ENCODE data around the gene ASPG.
A peak's percentile ranks its signal among the peaks of the same experiment; 100 is the strongest.
"Not testable (repeated sequence)": the region's sequence is repeated elsewhere in the genome, so short reads cannot be mapped to it uniquely, and the experiment has no call there.

Gene ASPG

GRCh38 chr14:104150136-104151025 is 64.9 kb downstream of the ASPG start:
- Histone ChIP-seq H3K27me3 (replicated peaks) (no peaks in the 10 kb centered on the region), H3K36me3 (replicated peaks) (no peaks in the 10 kb centered on the region), H3K4me3 (ENCODE audit: low read depth, low read length) (no peak overlapping the region), H3K27ac (no peak overlapping the region)
- peak; percentile 43 for TF ChIP-seq CTCF (IDR thresholded peaks at IDR 0.05; ENCODE audit: low read depth, low read length, missing control alignments)
- peak; percentile 48 for DNase-seq
- in situ Hi-C loops (cut with HindIII; ENCODE audit: low pct_ligation_motif_present, low sequenced_read_pairs): no loop called here

- DNase-seq: no peak
- in situ Hi-C loops (cut with HindIII; ENCODE audit: low pct_ligation_motif_present, low sequenced_read_pairs): no loop called here
- TF ChIP-seq CTCF (IDR thresholded peaks at IDR 0.05; ENCODE audit: low read depth, low read length, missing control alignments): no peak
- H3K27me3 ChIP-seq (replicated peaks): no peaks in the 10 kb centered on the region
- no peaks in the 10 kb centered on the region for H3K36me3 ChIP-seq (replicated peaks)
- H3K4me3 ChIP-seq (ENCODE audit: low read depth, low read length): no peak overlapping the region
- H3K27ac ChIP-seq: no peak overlapping the region
Observed at GRCh38 chr14:104151026-104151381, 65.5 kb downstream of the ASPG start.

- in situ Hi-C loops (cut with HindIII; ENCODE audit: low pct_ligation_motif_present, low sequenced_read_pairs): no loop called here
- no peaks in the 10 kb centered on the region for H3K36me3 ChIP-seq (replicated peaks)
- H3K4me3 ChIP-seq (ENCODE audit: low read depth, low read length): no peak overlapping the region
- no peaks in the 10 kb centered on the region for H3K27me3 ChIP-seq (replicated peaks)
- TF ChIP-seq CTCF (IDR thresholded peaks at IDR 0.05; ENCODE audit: low read depth, low read length, missing control alignments): no peak
- no peak overlapping the region for H3K27ac ChIP-seq
- DNase-seq: no peak
Observed at GRCh38 chr14:104151566-104152245, 66.2 kb downstream of the ASPG start.

GRCh38 chr14:104152246-104152575 is 66.7 kb downstream of the ASPG start:
- H3K36me3 ChIP-seq (replicated peaks): no peaks in the 10 kb centered on the region
- no peaks in the 10 kb centered on the region for H3K27me3 ChIP-seq (replicated peaks)
- in situ Hi-C loops (cut with HindIII; ENCODE audit: low pct_ligation_motif_present, low sequenced_read_pairs): no loop called here
- no peak overlapping the region for H3K4me3 ChIP-seq (ENCODE audit: low read depth, low read length)
- no peak for TF ChIP-seq CTCF (IDR thresholded peaks at IDR 0.05; ENCODE audit: low read depth, low read length, missing control alignments)
- no peak for DNase-seq
- H3K27ac ChIP-seq: no peak overlapping the region

- in situ Hi-C loops (cut with HindIII; ENCODE audit: low pct_ligation_motif_present, low sequenced_read_pairs): no loop called here
- Histone ChIP-seq H3K27me3 (replicated peaks) (no peaks in the 10 kb centered on the region), H3K4me3 (ENCODE audit: low read depth, low read length) (no peak overlapping the region), H3K36me3 (replicated peaks) (no peaks in the 10 kb centered on the region), H3K27ac (no peak overlapping the region)
- DNase-seq: no peak
- TF ChIP-seq CTCF (IDR thresholded peaks at IDR 0.05; ENCODE audit: low read depth, low read length, missing control alignments): no peak
Observed at GRCh38 chr14:104152686-104153393, 67.3 kb downstream of the ASPG start.

GRCh38 chr14:104153394-104153755 is 67.9 kb downstream of the ASPG start:
- H3K27me3 ChIP-seq (replicated peaks); H3K4me3 ChIP-seq (ENCODE audit: low read depth, low read length); H3K36me3 ChIP-seq (replicated peaks); H3K27ac ChIP-seq; in situ Hi-C loops (cut with HindIII; ENCODE audit: low pct_ligation_motif_present, low sequenced_read_pairs); DNase-seq: not testable (repeated sequence)
